IMR-90 (cell line): ENCODE results near the gene ACAD10. TPM values are rescaled to one million over a fixed set of nuclear protein-coding genes. Genes with fewer than 3 reads are reported as not detected.

ENCODE experiments used
- ATAC-seq: fragments of 200-7000 bp; cut with Tn5 transposase; 2 replicates; pipeline ENCODE4 v1.9.1; 2020; ENCODE audit warnings: low read depth, mild to moderate bottlenecking, moderate library complexity
- BruUV-seq: library from RNA; stranded (reverse); fragments of 400-500 nt; replicated peaks from 2 replicates; lab custom pipeline; 2021; lab: Mats Ljungman, UMichigan
- CTCF ChIA-PET: fragments of 300-600 bp; formaldehyde crosslinking; extraction: SDS; loops from one replicate; lab custom pipeline; 2021; ENCODE audit warnings: antibody characterized with exemption; lab: Yijun Ruan, JAX
- POLR2A ChIA-PET: fragments of 300-600 bp; sonication (Branson Sonifier 250); formaldehyde crosslinking; loops from one replicate; lab custom pipeline; 2022; ENCODE audit warnings: antibody characterized with exemption; ENCODE audit not compliant: unreplicated experiment; lab: Charles Lee
- DNase-seq: peaks from one replicate; pipeline ENCODE4 v3.0.0; 2013
- H2AFZ ChIP-seq: replicated peaks from 2 replicates; pipeline ENCODE3; 2013; ENCODE audit warnings: low read length, mild to moderate bottlenecking; ENCODE audit not compliant: poor library complexity
- H2AK5ac ChIP-seq: 2 replicates; pipeline ENCODE4 v1.6.1; 2013; ENCODE audit warnings: low read depth, low read length, inconsistent platforms
- H2AK9ac ChIP-seq: replicated peaks from 2 replicates; pipeline ENCODE3; 2013; ENCODE audit warnings: mild to moderate bottlenecking, low read depth, low read length, moderate library complexity; ENCODE audit not compliant: poor library complexity
- H2BK120ac ChIP-seq: 2 replicates; pipeline ENCODE4 v1.6.1; 2013; ENCODE audit warnings: low read depth, low read length, inconsistent platforms
- H2BK15ac ChIP-seq: 3 replicates; pipeline ENCODE4 v1.6.1; 2013; ENCODE audit warnings: low read depth, low read length, inconsistent platforms
- H2BK20ac ChIP-seq: 2 replicates; pipeline ENCODE4 v1.6.1; 2013; ENCODE audit warnings: low read depth, mild to moderate bottlenecking, inconsistent platforms, low read length, moderate library complexity
- H2BK5ac ChIP-seq: 2 replicates; pipeline ENCODE4 v1.6.1; 2013; ENCODE audit warnings: mild to moderate bottlenecking, low read depth, low read length, inconsistent platforms; ENCODE audit not compliant: poor library complexity, severe bottlenecking
- H3K14ac ChIP-seq: replicated peaks from 2 replicates; pipeline ENCODE4 v1.6.1; 2013; ENCODE audit warnings: low read depth, low read length, inconsistent platforms
- H3K18ac ChIP-seq: 2 replicates; pipeline ENCODE4 v1.6.1; 2013; ENCODE audit warnings: low read depth, low read length, control low read depth
- H3K23ac ChIP-seq: 2 replicates; pipeline ENCODE4 v1.6.1; 2013; ENCODE audit warnings: low read depth, low read length, inconsistent platforms
- H3K27ac ChIP-seq: 2 replicates; pipeline ENCODE4 v1.5.1; 2013; ENCODE audit warnings: mild to moderate bottlenecking, control low read depth, low read length; ENCODE audit not compliant: insufficient read depth
- H3K27me3 ChIP-seq: 2 replicates; pipeline ENCODE4 v1.6.1; 2013; ENCODE audit warnings: low read length; ENCODE audit not compliant: control insufficient read depth, insufficient read depth
- H3K36me3 ChIP-seq: 2 replicates; pipeline ENCODE4 v1.6.1; 2013; ENCODE audit warnings: low read length, mixed read lengths; ENCODE audit not compliant: control insufficient read depth, insufficient read depth
- H3K4ac ChIP-seq: 2 replicates; pipeline ENCODE4 v1.6.1; 2013; ENCODE audit warnings: low read depth, low read length, inconsistent platforms
- H3K4me1 ChIP-seq: 2 replicates; pipeline ENCODE4 v1.6.1; 2013; ENCODE audit warnings: low read length, mixed read lengths; ENCODE audit not compliant: control insufficient read depth, insufficient read depth
- H3K4me2 ChIP-seq: 2 replicates; pipeline ENCODE4 v1.6.1; 2013; ENCODE audit warnings: low read depth, mild to moderate bottlenecking, control low read depth, low read length, moderate library complexity
- H3K4me3 ChIP-seq: 2 replicates; pipeline ENCODE4 v1.5.1; 2013; ENCODE audit warnings: low read depth, mild to moderate bottlenecking, control low read depth, low read length, moderate library complexity; ENCODE audit not compliant: insufficient read depth
- H3K56ac ChIP-seq: 2 replicates; pipeline ENCODE4 v1.6.1; 2013; ENCODE audit warnings: low read length, inconsistent platforms; ENCODE audit not compliant: insufficient read depth; ENCODE audit errors: extremely low read depth
- H3K79me1 ChIP-seq, 2 experiments: 2 replicates each; pipeline ENCODE4 v1.6.1; 2013; ENCODE audit warnings: low read length in 2 of 2, inconsistent platforms in 1 of 2, low read depth in 1 of 2
- H3K9ac ChIP-seq: 2 replicates; pipeline ENCODE4 v1.6.1; 2013; ENCODE audit warnings: low read depth, low read length, control low read depth
- H3K9me1 ChIP-seq: 2 replicates; pipeline ENCODE4 v1.6.1; 2013; ENCODE audit warnings: low read length, inconsistent platforms; ENCODE audit not compliant: insufficient read depth
- H3K9me3 ChIP-seq: 2 replicates; pipeline ENCODE4 v1.6.1; 2013; ENCODE audit warnings: low read length; ENCODE audit not compliant: control insufficient read depth, insufficient read depth
- H4K20me1 ChIP-seq: 2 replicates; pipeline ENCODE4 v1.6.1; 2013; ENCODE audit warnings: low read length, inconsistent platforms; ENCODE audit not compliant: insufficient read depth
- H4K5ac ChIP-seq: 2 replicates; pipeline ENCODE4 v1.6.1; 2013; ENCODE audit warnings: mild to moderate bottlenecking, low read depth, low read length, control low read depth
- H4K8ac ChIP-seq, 2 experiments: 2 replicates each; pipeline ENCODE4 v1.6.1; 2013; ENCODE audit warnings: low read depth in 2 of 2, low read length in 2 of 2, control low read depth in 1 of 2, inconsistent platforms in 1 of 2
- H4K91ac ChIP-seq: 2 replicates; pipeline ENCODE4 v1.6.1; 2013; ENCODE audit warnings: low read depth, low read length, inconsistent platforms; ENCODE audit not compliant: insufficient read depth
- FOS ChIP-seq: fragments of 150-350 bp; IDR thresholded peaks from 2 replicates; pipeline ENCODE4 v1.6.1; 2016; ENCODE audit warnings: low read depth, low read length
- SMC3 ChIP-seq: fragments of 150-350 bp; IDR thresholded peaks from 2 replicates; pipeline ENCODE4 v1.6.1; 2016; ENCODE audit warnings: low read depth, mild to moderate bottlenecking, antibody characterized with exemption, low read length, moderate library complexity
- WGBS, 2 experiments: methylation state at CpG; one replicate each; pipeline versions ENCODE4 v1.1.5 to v1.1.7; 2013; ENCODE audit warnings: missing lambda C conversion rate in 2 of 2; ENCODE audit not compliant: insufficient read length in 1 of 2; ENCODE audit errors: extremely low coverage in 2 of 2; 5-methylcytosine and 5-hydroxymethylcytosine counted together
- dilution Hi-C: fragments of 300-500 bp; cut with HindIII; formaldehyde crosslinking; loops from one replicate; pipeline ENCODE4 v1.14.3; 2018; ENCODE audit warnings: low sequenced_read_pairs; ENCODE audit not compliant: unreplicated experiment
- in situ Hi-C: fragments of 300-500 bp; cut with MboI; formaldehyde crosslinking; loops from 3 replicates; pipeline ENCODE4 v1.14.3; 2019; ENCODE audit warnings: low sequenced_read_pairs, inconsistent platforms, mixed read lengths
- intact Hi-C: fragments of 100-400 bp; cut with micrococcal nuclease; formaldehyde crosslinking; loops from 2 replicates; pipeline ENCODE4 v1.10.0; 2022
- polyA plus RNA-seq, 3 experiments: library from polyadenylated mRNA; depleted of rRNA; stranded (reverse); fragments of >200 nt; gene quantifications; 2 replicates each; pipeline ENCODE4 v1.2.3, GENCODE V29; 2012; ENCODE audit warnings: low replicate concordance in 1 of 3
- total RNA-seq: library from RNA; depleted of rRNA; stranded (reverse); fragments of >200 nt; gene quantifications from 2 replicates; pipeline ENCODE4 v1.2.3, GENCODE V29; 2012

The ACAD10 gene
- total and polyA plus RNA-seq, 2 of the 4 experiments (the other 2 are of a cell fraction), result 12.4 to 21.0 TPM

DNA sequence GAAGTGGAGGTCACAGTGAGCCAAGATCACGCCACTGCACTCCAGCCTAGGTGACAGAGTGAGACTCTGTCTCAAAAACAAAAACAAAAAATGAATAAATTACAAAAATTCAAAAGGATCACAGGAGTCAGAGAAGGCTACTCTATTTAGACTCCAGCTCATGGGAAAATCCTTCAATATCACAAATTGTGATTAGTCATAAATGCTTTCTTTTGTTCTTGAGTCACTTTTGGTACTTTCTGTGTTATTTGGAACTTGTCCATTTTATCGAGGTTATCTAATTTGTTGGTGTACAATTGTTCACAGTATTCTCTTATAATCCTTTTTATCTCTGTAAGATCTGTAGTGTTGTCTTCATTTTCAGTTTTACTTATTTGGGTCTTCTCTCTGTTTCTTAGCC lies 99.8 kb downstream of the ACAD10 start:
- Histone ChIP-seq H3K9ac (no peak overlapping the region), H3K9me1 (peaks cover 10% of the 10 kb centered on the region), H4K8ac (no peak overlapping the region), H4K20me1 (no peaks in the 10 kb centered on the region), H2AK5ac (no peak overlapping the region), H3K4me2 (no peak overlapping the region), H2BK5ac (no peak overlapping the region), H3K56ac (no peak overlapping the region), H4K91ac (no peak overlapping the region), H3K27ac (no peak overlapping the region), H3K4me3 (no peak overlapping the region), H2BK20ac (no peak overlapping the region), H2AK9ac (no peak overlapping the region), H3K18ac (no peak overlapping the region), H3K9me3 (peaks cover 3% of the 10 kb centered on the region; the same call in 1 of the 2 replicates), H3K79me1 (peaks cover 0 to 6% of the 10 kb centered on the region in 2 experiments; a peak in 1 of 4 replicates), H2AFZ (no peak overlapping the region), H2BK15ac (no peak overlapping the region), H4K5ac (no peak overlapping the region), H3K4me1 (peaks cover 6% of the 10 kb centered on the region; the same call in 1 of the 2 replicates), H2BK120ac (no peak overlapping the region), H3K36me3 (peaks cover 63% of the 10 kb centered on the region), H3K27me3 (no peaks in the 10 kb centered on the region), H3K4ac (no peak overlapping the region), H3K23ac (no peak overlapping the region), H3K14ac (no peak overlapping the region)
- DNase-seq (peak; percentile 50), ATAC-seq (no peak)
- TF ChIP-seq SMC3 (no peak), FOS (no peak)
- POLR2A ChIA-PET, result no interaction called here
- intact Hi-C loops (no loop called here), dilution Hi-C loops (no loop called here), in situ Hi-C loops (no loop called here)
- no TSS peak for BruUV-seq
- CTCF ChIA-PET, result no interaction called here
- no CpG with 5 or more reads among the region's 2 CpGs for WGBS, 2 experiments
